HL-60 (cell line): ENCODE measurements around the gene ZFHX3.

Experiments used
- DNase-seq, 2 experiments: peaks; one replicate each; pipeline ENCODE4 v3.0.0-alpha.2; 2010 to 2020; ENCODE audit warnings: low read depth in 1 of 2, low spot score in 1 of 2
- H3K27ac ChIP-seq: fragments of 250-450 bp; sonication (Bioruptor Pico); replicated peaks from 2 replicates; pipeline ENCODE4 v1.5.1; 2020; ENCODE audit warnings: mild to moderate bottlenecking, moderate library complexity
- H3K27me3 ChIP-seq: fragments of 250-450 bp; sonication (Bioruptor Pico); 2 replicates; pipeline ENCODE4 v1.5.1; 2021; ENCODE audit warnings: mild to moderate bottlenecking, moderate library complexity; ENCODE audit not compliant: insufficient read depth, poor library complexity, severe bottlenecking
- H3K4me3 ChIP-seq: replicated peaks from 2 replicates; pipeline ENCODE4 v1.5.1; 2011; ENCODE audit warnings: mild to moderate bottlenecking, control low read depth, low read length; ENCODE audit not compliant: insufficient read depth
- CTCF ChIP-seq: IDR thresholded peaks from one replicate; pipeline ENCODE4 v1.5.1; 2011; ENCODE audit warnings: low read length, control low read depth, inconsistent platforms; ENCODE audit not compliant: insufficient read depth
- GABPA ChIP-seq: IDR thresholded peaks from 2 replicates; pipeline ENCODE4 v1.6.1; 2012; ENCODE audit warnings: low read depth
- POLR2AphosphoS5 ChIP-seq: IDR thresholded peaks from 2 replicates; pipeline ENCODE4 v1.6.1; 2012; ENCODE audit warnings: low read depth
- SPI1 ChIP-seq: IDR thresholded peaks from 2 replicates; pipeline ENCODE4 v1.6.1; 2012; ENCODE audit warnings: low read depth, mild to moderate bottlenecking, borderline replicate concordance
- TF ChIP-seq, protein P1 (sequence below): IDR thresholded peaks from 2 replicates; pipeline ENCODE4 v1.6.1; 2012; ENCODE audit warnings: low read depth; ENCODE audit not compliant: insufficient replicate concordance

Gene ZFHX3

DNA sequence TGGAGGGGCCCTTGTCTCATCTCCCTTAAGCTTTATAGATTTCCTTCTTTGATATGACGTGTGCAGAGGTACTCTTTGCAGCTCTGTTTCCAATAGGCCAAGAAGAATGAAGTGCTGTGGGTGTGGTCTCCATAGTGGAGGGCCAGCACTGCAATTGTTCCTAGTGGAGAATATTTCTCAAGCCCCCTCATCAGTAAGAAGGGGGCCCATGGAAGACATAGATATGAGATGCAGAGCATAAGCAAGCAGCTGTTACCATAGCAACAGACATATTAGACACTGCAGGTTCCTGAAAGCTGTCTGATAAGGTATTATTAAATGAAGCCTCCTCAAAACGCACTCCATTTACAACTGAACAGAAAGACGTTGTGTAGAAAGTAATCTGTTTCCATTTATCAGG, 240.7 kb downstream of the ZFHX3 start:
- Histone ChIP-seq H3K4me3 (no peak overlapping the region), H3K27me3 (no peaks in the 10 kb centered on the region), H3K27ac (no peak overlapping the region)
- TF ChIP-seq GABPA (no peak), POLR2AphosphoS5 (no peak), SPI1 (no peak), CTCF (no peak)
- TF ChIP-seq, protein P1, sequence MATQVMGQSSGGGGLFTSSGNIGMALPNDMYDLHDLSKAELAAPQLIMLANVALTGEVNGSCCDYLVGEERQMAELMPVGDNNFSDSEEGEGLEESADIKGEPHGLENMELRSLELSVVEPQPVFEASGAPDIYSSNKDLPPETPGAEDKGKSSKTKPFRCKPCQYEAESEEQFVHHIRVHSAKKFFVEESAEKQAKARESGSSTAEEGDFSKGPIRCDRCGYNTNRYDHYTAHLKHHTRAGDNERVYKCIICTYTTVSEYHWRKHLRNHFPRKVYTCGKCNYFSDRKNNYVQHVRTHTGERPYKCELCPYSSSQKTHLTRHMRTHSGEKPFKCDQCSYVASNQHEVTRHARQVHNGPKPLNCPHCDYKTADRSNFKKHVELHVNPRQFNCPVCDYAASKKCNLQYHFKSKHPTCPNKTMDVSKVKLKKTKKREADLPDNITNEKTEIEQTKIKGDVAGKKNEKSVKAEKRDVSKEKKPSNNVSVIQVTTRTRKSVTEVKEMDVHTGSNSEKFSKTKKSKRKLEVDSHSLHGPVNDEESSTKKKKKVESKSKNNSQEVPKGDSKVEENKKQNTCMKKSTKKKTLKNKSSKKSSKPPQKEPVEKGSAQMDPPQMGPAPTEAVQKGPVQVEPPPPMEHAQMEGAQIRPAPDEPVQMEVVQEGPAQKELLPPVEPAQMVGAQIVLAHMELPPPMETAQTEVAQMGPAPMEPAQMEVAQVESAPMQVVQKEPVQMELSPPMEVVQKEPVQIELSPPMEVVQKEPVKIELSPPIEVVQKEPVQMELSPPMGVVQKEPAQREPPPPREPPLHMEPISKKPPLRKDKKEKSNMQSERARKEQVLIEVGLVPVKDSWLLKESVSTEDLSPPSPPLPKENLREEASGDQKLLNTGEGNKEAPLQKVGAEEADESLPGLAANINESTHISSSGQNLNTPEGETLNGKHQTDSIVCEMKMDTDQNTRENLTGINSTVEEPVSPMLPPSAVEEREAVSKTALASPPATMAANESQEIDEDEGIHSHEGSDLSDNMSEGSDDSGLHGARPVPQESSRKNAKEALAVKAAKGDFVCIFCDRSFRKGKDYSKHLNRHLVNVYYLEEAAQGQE: no peak
- no peak for DNase-seq

DNA sequence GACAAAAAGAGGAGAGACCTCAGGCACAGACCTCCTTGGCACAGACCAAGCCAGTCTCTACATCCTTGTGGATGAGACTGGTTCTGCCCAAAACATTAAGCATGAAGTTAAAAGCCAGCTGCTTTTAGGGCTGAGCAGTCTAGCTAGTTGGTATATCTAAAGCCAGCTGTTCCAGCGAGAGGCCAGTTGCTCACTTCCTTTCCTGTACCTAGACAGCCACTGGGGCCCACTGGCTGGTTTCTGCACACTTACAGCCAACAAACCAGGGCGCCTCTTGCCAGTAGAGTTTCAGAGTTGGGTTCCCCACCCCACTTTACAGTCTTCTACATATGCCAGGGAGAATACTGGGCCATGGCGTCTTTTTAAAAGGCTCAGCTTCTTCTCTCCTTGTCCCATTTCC, 242.4 kb downstream of the ZFHX3 start:
- no peak overlapping the region for H3K27ac ChIP-seq
- H3K4me3 ChIP-seq: no peak overlapping the region
- TF ChIP-seq CTCF: no peak
- TF ChIP-seq, protein P1: no peak
- TF ChIP-seq SPI1: no peak
- TF ChIP-seq POLR2AphosphoS5: no peak
- H3K27me3 ChIP-seq: no peaks in the 10 kb centered on the region
- DNase-seq: no peak

DNA sequence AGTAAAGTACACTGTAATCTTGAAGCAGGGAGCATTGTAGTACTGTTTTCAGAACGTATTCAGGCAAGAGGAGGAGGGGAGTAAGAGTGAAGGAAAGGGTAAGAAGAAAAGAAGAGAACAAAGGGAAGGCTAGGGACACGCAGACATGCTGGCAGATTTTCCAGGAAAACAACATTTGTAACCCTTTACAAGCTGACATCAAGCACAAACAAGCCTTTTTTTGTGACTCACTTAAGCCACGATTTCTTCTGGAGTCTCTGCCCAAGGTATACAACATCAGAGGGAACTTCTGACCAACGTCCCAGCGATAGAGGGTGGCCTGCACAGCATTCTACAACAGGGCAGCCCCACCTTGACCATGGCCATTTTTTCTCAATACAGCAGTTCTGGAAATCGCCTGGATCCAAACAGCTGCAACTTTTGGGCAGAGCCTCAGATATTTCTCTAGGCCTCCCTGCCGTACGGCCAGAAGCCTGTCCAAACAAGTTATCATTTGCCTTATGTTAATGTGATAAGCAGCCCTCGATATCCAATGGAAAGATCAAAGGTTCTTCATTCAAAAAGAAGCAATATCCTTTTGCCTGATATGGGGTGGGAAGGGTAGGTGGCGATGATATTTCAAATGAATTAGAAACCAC, 247.3 kb downstream of the ZFHX3 start:
- H3K4me3 ChIP-seq: no peak overlapping the region
- DNase-seq: no peak
- no peaks in the 10 kb centered on the region for H3K27me3 ChIP-seq
- no peak overlapping the region for H3K27ac ChIP-seq
- TF ChIP-seq GABPA (no peak), CTCF (no peak), POLR2AphosphoS5 (no peak), SPI1 (no peak)
- TF ChIP-seq, protein P1: no peak
